Stimulated activated naive CD8-positive, alpha-beta T cell treated with anti-CD3 and anti-CD28 coated beads, Interleukin-15, amount 100 ng/mL, for 72 hours (primary cell): ENCODE measurements around the gene KCNIP1.
A peak's percentile ranks its signal among the peaks of the same experiment; 100 is the strongest.

ENCODE experiments used
- ATAC-seq: fragments of 150-1000 bp; cut with Tn5 transposase; 2 replicates; pipeline ENCODE4 v1.10.0; 2021; ENCODE audit warnings: mild to moderate bottlenecking, moderate library complexity
- DNase-seq, 2 donors: peaks; one replicate each; pipeline ENCODE4 v3.0.0; 2021 to 2022
- H3K27ac Mint-ChIP-seq, 2 donors: one replicate each; pipeline ENCODE4 v1.8.0; 2022; ENCODE audit warnings: mild to moderate bottlenecking in 2 of 2, mixed read lengths in 2 of 2, moderate library complexity in 2 of 2
- H3K27me3 Mint-ChIP-seq: one replicate; pipeline ENCODE4 v1.8.0; 2022; ENCODE audit warnings: mixed read lengths
- H3K4me1 Mint-ChIP-seq: one replicate; pipeline ENCODE4 v1.8.0; 2022; ENCODE audit warnings: mild to moderate bottlenecking, mixed read lengths
- H3K4me3 Mint-ChIP-seq, 2 donors: one replicate each; pipeline ENCODE4 v1.8.0; 2022; ENCODE audit warnings: mild to moderate bottlenecking in 2 of 2, mixed read lengths in 2 of 2, moderate library complexity in 1 of 2
- H3K9me3 Mint-ChIP-seq, 2 donors: one replicate each; pipeline ENCODE4 v1.8.0; 2022; ENCODE audit warnings: mixed read lengths in 2 of 2

The KCNIP1 gene

GRCh38 chr5:170719551-170719950, 215.7 kb downstream of the KCNIP1 start:
- H3K27me3 Mint-ChIP-seq = peaks cover 55% of the 10 kb centered on the region
- no peak for ATAC-seq
- H3K4me1 Mint-ChIP-seq = no peaks in the 10 kb centered on the region
- H3K4me3 Mint-ChIP-seq = no peak overlapping the region
- DNase-seq = no peak
- H3K9me3 Mint-ChIP-seq = no peaks in the 10 kb centered on the region
- H3K27ac Mint-ChIP-seq = no peak overlapping the region

- no peaks in the 10 kb centered on the region for H3K9me3 Mint-ChIP-seq
- peaks cover 58% of the 10 kb centered on the region for H3K27me3 Mint-ChIP-seq
- no peak overlapping the region for H3K4me3 Mint-ChIP-seq
- DNase-seq (no peak), ATAC-seq (no peak)
- no peak overlapping the region for H3K27ac Mint-ChIP-seq
- H3K4me1 Mint-ChIP-seq = no peaks in the 10 kb centered on the region
Observed at GRCh38 chr5:170720179-170720578, 216.4 kb downstream of the KCNIP1 start.

GRCh38 chr5:170720984-170721383, 217.2 kb downstream of the KCNIP1 start:
- Mint-ChIP-seq H3K27me3 (peaks cover 56% of the 10 kb centered on the region), H3K4me1 (no peaks in the 10 kb centered on the region), H3K9me3 (no peaks in the 10 kb centered on the region), H3K27ac (no peak overlapping the region), H3K4me3 (no peak overlapping the region)
- no peak for DNase-seq
- no peak for ATAC-seq

- no peaks in the 10 kb centered on the region for H3K9me3 Mint-ChIP-seq
- H3K4me3 Mint-ChIP-seq = no peak overlapping the region
- DNase-seq (no peak), ATAC-seq (no peak)
- H3K27me3 Mint-ChIP-seq = peaks cover 50% of the 10 kb centered on the region
- H3K27ac Mint-ChIP-seq = no peak overlapping the region
- no peaks in the 10 kb centered on the region for H3K4me1 Mint-ChIP-seq
Observed at GRCh38 chr5:170721681-170722080, 217.9 kb downstream of the KCNIP1 start.

GRCh38 chr5:170722316-170722715, 218.5 kb downstream of the KCNIP1 start:
- Mint-ChIP-seq H3K4me3 (no peak overlapping the region), H3K4me1 (no peaks in the 10 kb centered on the region), H3K27ac (no peak overlapping the region), H3K9me3 (no peaks in the 10 kb centered on the region), H3K27me3 (peaks cover 56% of the 10 kb centered on the region)
- no peak for ATAC-seq
- no peak for DNase-seq

- ATAC-seq = no peak
- H3K9me3 Mint-ChIP-seq = peaks cover 4 to 14% of the 10 kb centered on the region in 2 donors
- H3K4me1 Mint-ChIP-seq = no peaks in the 10 kb centered on the region
- H3K27me3 Mint-ChIP-seq = peaks cover 38% of the 10 kb centered on the region
- no peak overlapping the region for H3K27ac Mint-ChIP-seq
- DNase-seq = no peak
- no peak overlapping the region for H3K4me3 Mint-ChIP-seq
Observed at GRCh38 chr5:170731052-170731451, 227.2 kb downstream of the KCNIP1 start.

GRCh38 chr5:170732685-170733084, 228.9 kb downstream of the KCNIP1 start:
- H3K4me1 Mint-ChIP-seq = no peaks in the 10 kb centered on the region
- peaks cover 36% of the 10 kb centered on the region for H3K27me3 Mint-ChIP-seq
- H3K27ac Mint-ChIP-seq = no peak overlapping the region
- no peak overlapping the region for H3K4me3 Mint-ChIP-seq
- ATAC-seq (no peak), DNase-seq (no peak)
- H3K9me3 Mint-ChIP-seq = peaks cover 4 to 21% of the 10 kb centered on the region in 2 donors

- DNase-seq = no peak
- H3K4me3 Mint-ChIP-seq = no peak overlapping the region
- H3K27ac Mint-ChIP-seq = peak overlapping the region in 1 of 2 donors; percentile 4
- H3K9me3 Mint-ChIP-seq = peaks cover 4 to 21% of the 10 kb centered on the region in 2 donors
- ATAC-seq = no peak
- H3K4me1 Mint-ChIP-seq = no peaks in the 10 kb centered on the region
- H3K27me3 Mint-ChIP-seq = peaks cover 30% of the 10 kb centered on the region
Observed at GRCh38 chr5:170736966-170737365, 233.1 kb downstream of the KCNIP1 start.

GRCh38 chr5:170737591-170737990, 233.8 kb downstream of the KCNIP1 start:
- Mint-ChIP-seq H3K27ac (no peak overlapping the region), H3K9me3 (peaks cover 4 to 21% of the 10 kb centered on the region in 2 donors), H3K4me3 (no peak overlapping the region), H3K4me1 (no peaks in the 10 kb centered on the region), H3K27me3 (peaks cover 29% of the 10 kb centered on the region)
- ATAC-seq = no peak
- DNase-seq = no peak

- no peak overlapping the region for H3K4me3 Mint-ChIP-seq
- ATAC-seq = no peak
- DNase-seq = no peak
- H3K4me1 Mint-ChIP-seq = peaks cover under 1% of the 10 kb centered on the region
- peaks cover 4 to 21% of the 10 kb centered on the region in 2 donors for H3K9me3 Mint-ChIP-seq
- H3K27me3 Mint-ChIP-seq = peaks cover 27% of the 10 kb centered on the region
- no peak overlapping the region for H3K27ac Mint-ChIP-seq
Observed at GRCh38 chr5:170738840-170739239, 235.0 kb downstream of the KCNIP1 start.

GRCh38 chr5:170739446-170739845, 235.6 kb downstream of the KCNIP1 start:
- H3K27me3 Mint-ChIP-seq = peaks cover 33% of the 10 kb centered on the region

GRCh38 chr5:170740551-170741205, 236.9 kb downstream of the KCNIP1 start:
- Mint-ChIP-seq H3K4me3 (no peak overlapping the region), H3K27ac (no peak overlapping the region), H3K27me3 (peaks cover 36% of the 10 kb centered on the region), H3K4me1 (peaks cover 8% of the 10 kb centered on the region), H3K9me3 (peaks cover 0 to 11% of the 10 kb centered on the region in 2 donors)
- DNase-seq = no peak
- ATAC-seq = no peak

More at GRCh38 chr5:170739446-170739845, 235.6 kb downstream of the KCNIP1 start:
- ATAC-seq = no peak
- no peak overlapping the region for H3K27ac Mint-ChIP-seq
- no peak overlapping the region for H3K4me3 Mint-ChIP-seq
- DNase-seq = no peak
- peaks cover 4 to 21% of the 10 kb centered on the region in 2 donors for H3K9me3 Mint-ChIP-seq
- peaks cover 6% of the 10 kb centered on the region for H3K4me1 Mint-ChIP-seq

GRCh38 chr5:170741801-170742200, 238.0 kb downstream of the KCNIP1 start:
- no peaks in the 10 kb centered on the region for H3K9me3 Mint-ChIP-seq
- H3K27me3 Mint-ChIP-seq = peaks cover 36% of the 10 kb centered on the region
- H3K4me3 Mint-ChIP-seq = no peak overlapping the region
- no peak overlapping the region for H3K27ac Mint-ChIP-seq
- ATAC-seq (no peak), DNase-seq (no peak)
- H3K4me1 Mint-ChIP-seq = peaks cover 8% of the 10 kb centered on the region

- no peak overlapping the region for H3K27ac Mint-ChIP-seq
- DNase-seq (no peak), ATAC-seq (no peak)
- peaks cover 8% of the 10 kb centered on the region for H3K4me1 Mint-ChIP-seq
- no peaks in the 10 kb centered on the region for H3K9me3 Mint-ChIP-seq
- no peak overlapping the region for H3K4me3 Mint-ChIP-seq
- peaks cover 43% of the 10 kb centered on the region for H3K27me3 Mint-ChIP-seq
Observed at GRCh38 chr5:170743876-170744212, 240.0 kb downstream of the KCNIP1 start.

- no peaks in the 10 kb centered on the region for H3K9me3 Mint-ChIP-seq
- DNase-seq (no peak), ATAC-seq (no peak)
- no peak overlapping the region for H3K4me3 Mint-ChIP-seq
- H3K27me3 Mint-ChIP-seq = peaks cover 55% of the 10 kb centered on the region
- H3K4me1 Mint-ChIP-seq = peaks cover 8% of the 10 kb centered on the region
- no peak overlapping the region for H3K27ac Mint-ChIP-seq
Observed at GRCh38 chr5:170745481-170746071, 241.8 kb downstream of the KCNIP1 start.

- peaks cover 59% of the 10 kb centered on the region for H3K27me3 Mint-ChIP-seq
- H3K4me1 Mint-ChIP-seq = peaks cover 8% of the 10 kb centered on the region
- no peaks in the 10 kb centered on the region for H3K9me3 Mint-ChIP-seq
- H3K4me3 Mint-ChIP-seq = no peak overlapping the region
- no peak for ATAC-seq
- DNase-seq = no peak
- no peak overlapping the region for H3K27ac Mint-ChIP-seq
Observed at GRCh38 chr5:170746075-170746960, 242.5 kb downstream of the KCNIP1 start.
